HFFc6 (cell line): Measurements from ENCODE around the gene IMP4. TPM values are rescaled to one million over a fixed set of nuclear protein-coding genes. Genes with fewer than 3 reads are reported as not detected.

Experiments
- DNase-seq: peaks from one replicate; pipeline ENCODE4 v3.0.0-alpha.2; 2018
- H3K27ac Mint-ChIP-seq: 2 replicates; pipeline ENCODE4 v1.8.0; 2020; ENCODE audit warnings: mild to moderate bottlenecking, mixed read lengths
- H3K27me3 Mint-ChIP-seq: 2 replicates; pipeline ENCODE4 v1.8.0; 2021; ENCODE audit warnings: mild to moderate bottlenecking, moderate library complexity, mixed read lengths; ENCODE audit not compliant: insufficient read depth
- H3K36me3 Mint-ChIP-seq: 2 replicates; pipeline ENCODE4 v1.8.0; 2021; ENCODE audit warnings: low read depth, mixed read lengths
- H3K4me1 Mint-ChIP-seq: 2 replicates; pipeline ENCODE4 v1.8.0; 2020; ENCODE audit warnings: low read depth, mixed read lengths
- H3K4me3 Mint-ChIP-seq: 2 replicates; pipeline ENCODE4 v1.8.0; 2020; ENCODE audit warnings: mild to moderate bottlenecking, moderate library complexity, mixed read lengths
- H3K9me3 Mint-ChIP-seq: 2 replicates; pipeline ENCODE4 v1.8.0; 2020; ENCODE audit warnings: mild to moderate bottlenecking, mixed read lengths
- total RNA-seq, 6 experiments: library from RNA; stranded (reverse); fragmentation: NEBNext Ultra II Directional; extraction: Animal tissue kit (Norgen Biotek cat#: 25700); gene quantifications; 2 replicates in 1 of 6; 3 replicates in 5 of 6; pipeline ENCODE4 v1.2.3, GENCODE V29; 2021
- TF ChIP-seq, protein P1 (sequence below): fragments of 200-600 bp; sonication (generic); IDR thresholded peaks from 2 replicates; pipeline ENCODE4 v1.5.0; 2021; ENCODE audit warnings: antibody characterized with exemption, mild to moderate bottlenecking

The IMP4 gene
- total RNA-seq, 6 experiments from 2014 or later = 79.9 to 103 (median 90.4) TPM

- H3K27me3 Mint-ChIP-seq = no peaks in the 10 kb centered on the region; the same call in 1 of the 2 replicates
- H3K36me3 Mint-ChIP-seq = peaks cover 21% of the 10 kb centered on the region
- TF ChIP-seq, protein P1, sequence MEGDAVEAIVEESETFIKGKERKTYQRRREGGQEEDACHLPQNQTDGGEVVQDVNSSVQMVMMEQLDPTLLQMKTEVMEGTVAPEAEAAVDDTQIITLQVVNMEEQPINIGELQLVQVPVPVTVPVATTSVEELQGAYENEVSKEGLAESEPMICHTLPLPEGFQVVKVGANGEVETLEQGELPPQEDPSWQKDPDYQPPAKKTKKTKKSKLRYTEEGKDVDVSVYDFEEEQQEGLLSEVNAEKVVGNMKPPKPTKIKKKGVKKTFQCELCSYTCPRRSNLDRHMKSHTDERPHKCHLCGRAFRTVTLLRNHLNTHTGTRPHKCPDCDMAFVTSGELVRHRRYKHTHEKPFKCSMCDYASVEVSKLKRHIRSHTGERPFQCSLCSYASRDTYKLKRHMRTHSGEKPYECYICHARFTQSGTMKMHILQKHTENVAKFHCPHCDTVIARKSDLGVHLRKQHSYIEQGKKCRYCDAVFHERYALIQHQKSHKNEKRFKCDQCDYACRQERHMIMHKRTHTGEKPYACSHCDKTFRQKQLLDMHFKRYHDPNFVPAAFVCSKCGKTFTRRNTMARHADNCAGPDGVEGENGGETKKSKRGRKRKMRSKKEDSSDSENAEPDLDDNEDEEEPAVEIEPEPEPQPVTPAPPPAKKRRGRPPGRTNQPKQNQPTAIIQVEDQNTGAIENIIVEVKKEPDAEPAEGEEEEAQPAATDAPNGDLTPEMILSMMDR = no peak
- H3K9me3 Mint-ChIP-seq = peaks cover 11% of the 10 kb centered on the region; the same call in 1 of the 2 replicates
- H3K27ac Mint-ChIP-seq = no peak overlapping the region
- no peak for DNase-seq
- peaks cover 26% of the 10 kb centered on the region for H3K4me1 Mint-ChIP-seq
- H3K4me3 Mint-ChIP-seq = no peak overlapping the region
Observed at GRCh38 chr2:130369311-130369964, 26.7 kb downstream of the IMP4 start.

- Mint-ChIP-seq H3K36me3 (peaks cover 21% of the 10 kb centered on the region), H3K4me1 (peaks cover 31% of the 10 kb centered on the region), H3K9me3 (peaks cover 11% of the 10 kb centered on the region; the same call in 1 of the 2 replicates), H3K4me3 (no peak overlapping the region), H3K27me3 (no peaks in the 10 kb centered on the region; the same call in 1 of the 2 replicates), H3K27ac (no peak overlapping the region)
- DNase-seq = no peak
- TF ChIP-seq, protein P1 = no peak
Observed at GRCh38 chr2:130369965-130370341, 27.3 kb downstream of the IMP4 start.

- H3K36me3 Mint-ChIP-seq = peaks cover 21% of the 10 kb centered on the region
- peak overlapping the region; percentile 95 for H3K4me3 Mint-ChIP-seq
- TF ChIP-seq, protein P1 = no peak
- DNase-seq = no peak
- H3K9me3 Mint-ChIP-seq = peaks cover 11% of the 10 kb centered on the region; the same call in 1 of the 2 replicates
- H3K27me3 Mint-ChIP-seq = no peaks in the 10 kb centered on the region; the same call in 1 of the 2 replicates
- peaks cover 37% of the 10 kb centered on the region for H3K4me1 Mint-ChIP-seq
- no peak overlapping the region for H3K27ac Mint-ChIP-seq
Observed at GRCh38 chr2:130370490-130370889, 27.8 kb downstream of the IMP4 start.

DNA sequence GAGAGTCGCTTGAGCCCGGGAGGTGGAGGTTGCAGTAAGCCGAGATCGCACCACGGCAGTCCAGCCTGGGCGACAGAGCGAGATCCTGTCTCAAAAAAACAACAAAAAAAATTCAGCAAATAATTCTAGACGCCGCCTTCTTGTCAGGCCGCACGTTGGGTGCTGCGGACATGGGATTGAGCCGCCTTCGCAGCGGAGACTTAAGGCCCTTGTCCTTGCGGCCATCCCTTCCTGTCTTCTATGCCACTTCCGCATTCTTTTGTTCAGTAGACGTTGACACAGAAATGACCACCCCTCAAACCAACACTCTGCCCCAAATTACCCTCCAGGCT is 29.0 kb downstream of the IMP4 start:
- no peak for DNase-seq
- Mint-ChIP-seq H3K9me3 (peaks cover 11% of the 10 kb centered on the region; the same call in 1 of the 2 replicates), H3K36me3 (peaks cover 30% of the 10 kb centered on the region), H3K27ac (peak overlapping the region; percentile 90), H3K27me3 (no peaks in the 10 kb centered on the region; the same call in 1 of the 2 replicates), H3K4me1 (peaks cover 47% of the 10 kb centered on the region), H3K4me3 (peak overlapping the region; percentile 95)
- TF ChIP-seq, protein P1 = no peak

DNA sequence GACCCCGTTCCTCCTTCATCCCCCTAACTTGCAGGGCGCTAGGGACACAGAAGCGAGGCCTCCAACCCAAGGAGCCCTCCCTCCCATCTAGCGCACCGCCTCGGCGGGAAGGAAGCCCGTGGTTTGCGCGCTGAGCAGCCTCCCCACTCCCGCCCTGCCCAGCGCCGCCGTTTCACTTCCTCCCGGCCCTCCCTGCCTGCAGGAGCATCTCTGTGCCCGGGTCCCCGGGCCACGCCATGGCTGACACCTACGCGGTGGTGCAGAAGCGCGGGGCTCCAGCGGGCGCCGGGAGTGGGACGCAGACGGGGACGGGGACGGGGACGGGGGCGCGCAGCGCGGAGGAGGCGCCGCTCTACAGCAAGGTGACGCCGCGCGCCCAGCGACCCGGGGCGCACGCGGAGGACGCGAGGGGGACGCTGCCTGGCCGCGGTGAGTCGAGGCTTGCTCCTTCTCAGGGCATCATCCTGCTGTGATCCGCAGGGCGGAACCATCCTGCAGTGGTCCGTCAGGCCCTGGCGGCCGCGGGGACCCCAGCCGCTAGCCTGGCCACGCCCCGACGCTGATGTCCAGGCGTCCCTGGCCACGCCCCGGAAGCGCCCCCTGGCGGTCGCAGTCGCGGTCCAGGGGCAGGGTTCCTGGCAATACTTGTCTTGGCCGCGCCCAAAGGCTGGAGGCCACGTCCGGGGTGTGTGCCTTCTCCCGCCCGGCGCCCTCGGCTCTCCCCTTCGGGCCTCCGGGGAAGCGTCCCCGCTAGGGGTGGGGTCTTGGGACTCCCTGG is 29.5 kb downstream of the IMP4 start:
- peak; percentile 77 for DNase-seq
- peak overlapping the region; percentile 95 for H3K4me3 Mint-ChIP-seq
- peaks cover 9% of the 10 kb centered on the region; the same call in 1 of the 2 replicates for H3K9me3 Mint-ChIP-seq
- peaks cover 30% of the 10 kb centered on the region for H3K36me3 Mint-ChIP-seq
- H3K27me3 Mint-ChIP-seq = no peaks in the 10 kb centered on the region; the same call in 1 of the 2 replicates
- peak overlapping the region; percentile 90 for H3K27ac Mint-ChIP-seq
- H3K4me1 Mint-ChIP-seq = peaks cover 47% of the 10 kb centered on the region
- TF ChIP-seq, protein P1 = peak; percentile 100
